GM12892 (cell line): ENCODE data around the gene COL4A6.

Source experiments
- DNase-seq: peaks from one replicate; pipeline ENCODE4 v3.0.0; 2011; ENCODE audit not compliant: insufficient read length
- FAIRE-seq: peaks from 2 replicates; lab custom pipeline; 2011; peaks lifted over from hg19 to GRCh38; lab: Jason Lieb, UNC
- POLR2A ChIP-seq: IDR thresholded peaks from 2 replicates; pipeline ENCODE4 v1.6.1; 2011; ENCODE audit warnings: low read depth, low read length, control low read depth
- POLR2AphosphoS5 ChIP-seq: IDR thresholded peaks from 2 replicates; pipeline ENCODE4 v1.6.1; 2011; ENCODE audit warnings: low read depth, low read length, control low read depth
- TAF1 ChIP-seq: IDR thresholded peaks from 2 replicates; pipeline ENCODE4 v1.6.1; 2011; ENCODE audit warnings: low read depth, mild to moderate bottlenecking, control low read depth, low read length, borderline replicate concordance

Gene COL4A6

GRCh38 chrX:108298165-108298602 is 140.0 kb downstream of the COL4A6 start:
- TF ChIP-seq TAF1 (no peak), POLR2A (no peak), POLR2AphosphoS5 (no peak)

DNA sequence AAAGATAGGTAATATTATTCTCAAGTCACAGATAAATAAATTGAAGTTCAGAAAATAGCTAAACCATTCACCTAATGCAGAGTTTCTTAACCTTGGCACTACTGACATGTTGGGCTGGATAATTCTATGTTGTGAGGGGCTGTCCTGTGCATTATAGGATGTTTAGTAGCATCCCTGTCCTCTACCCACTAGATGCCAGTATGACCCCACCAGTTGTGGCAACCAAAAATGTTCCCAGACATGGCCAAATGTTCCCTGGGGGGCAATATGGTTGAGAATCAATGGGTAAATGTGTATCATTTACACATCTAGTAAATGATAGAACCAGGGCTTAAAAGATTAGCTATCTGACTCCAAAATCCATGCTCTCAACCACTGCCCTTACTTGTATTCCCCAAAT is 140.9 kb downstream of the COL4A6 start:
- TF ChIP-seq POLR2A (no peak), TAF1 (no peak), POLR2AphosphoS5 (no peak)
- FAIRE-seq (no peak), DNase-seq (no peak)

More at GRCh38 chrX:108298165-108298602, 140.0 kb downstream of the COL4A6 start:
- DNase-seq (no peak), FAIRE-seq (no peak)

DNA sequence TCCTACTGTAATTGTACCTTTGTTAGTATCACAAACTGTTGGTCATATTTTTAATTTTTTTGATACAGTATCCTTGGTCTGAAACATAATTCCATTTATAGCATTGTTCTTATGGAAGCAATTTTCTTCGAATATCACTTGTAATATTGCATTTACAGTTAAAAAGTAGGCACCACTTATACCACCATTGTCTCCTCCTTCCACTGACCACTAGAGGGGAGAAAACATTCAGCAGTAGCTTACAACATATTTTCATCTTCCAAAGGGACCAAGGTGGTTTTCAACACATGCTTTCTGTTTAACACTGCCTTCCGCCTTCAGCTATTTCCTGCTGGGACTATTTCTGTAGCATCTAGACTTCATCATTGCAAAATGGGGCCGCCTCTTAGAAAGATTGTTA is 146.2 kb downstream of the COL4A6 start:
- DNase-seq: no peak
- no peak for FAIRE-seq
- TF ChIP-seq TAF1 (no peak), POLR2AphosphoS5 (no peak), POLR2A (no peak)

- no peak for FAIRE-seq
- no peak for TF ChIP-seq POLR2AphosphoS5
- no peak for DNase-seq
These were observed 152.3 kb downstream of the COL4A6 start for GRCh38 chrX:108285918-108286317.

GRCh38 chrX:108285356-108285755 is 152.9 kb downstream of the COL4A6 start:
- TF ChIP-seq POLR2AphosphoS5: no peak
- no peak for TF ChIP-seq POLR2A
- no peak for TF ChIP-seq TAF1
- DNase-seq (no peak), FAIRE-seq (no peak)

GRCh38 chrX:108275732-108276131 is 162.5 kb downstream of the COL4A6 start:
- FAIRE-seq: no peak
- no peak for TF ChIP-seq TAF1
- no peak for TF ChIP-seq POLR2AphosphoS5
- no peak for TF ChIP-seq POLR2A
- no peak for DNase-seq

DNA sequence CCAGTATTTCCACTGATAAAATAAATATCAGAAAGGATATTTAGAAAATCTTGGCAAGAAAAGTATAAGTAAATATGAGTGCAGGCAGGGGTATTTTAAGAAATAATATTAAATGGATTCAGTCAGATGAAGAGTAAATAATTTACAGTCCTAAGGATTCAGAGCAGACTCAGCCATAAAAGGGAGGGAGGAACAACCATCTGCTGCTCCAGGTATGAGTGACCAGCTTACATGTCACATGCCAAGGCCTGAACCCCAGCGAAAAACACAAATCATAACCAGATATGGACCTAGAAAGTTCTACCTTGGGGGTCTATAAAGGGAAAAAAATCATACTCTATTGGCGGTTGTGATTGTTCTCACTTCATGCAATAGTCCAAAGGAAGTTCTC is 166.8 kb downstream of the COL4A6 start:
- FAIRE-seq: no peak
- no peak for TF ChIP-seq TAF1
- no peak for TF ChIP-seq POLR2A
- no peak for TF ChIP-seq POLR2AphosphoS5
- DNase-seq: no peak

DNA sequence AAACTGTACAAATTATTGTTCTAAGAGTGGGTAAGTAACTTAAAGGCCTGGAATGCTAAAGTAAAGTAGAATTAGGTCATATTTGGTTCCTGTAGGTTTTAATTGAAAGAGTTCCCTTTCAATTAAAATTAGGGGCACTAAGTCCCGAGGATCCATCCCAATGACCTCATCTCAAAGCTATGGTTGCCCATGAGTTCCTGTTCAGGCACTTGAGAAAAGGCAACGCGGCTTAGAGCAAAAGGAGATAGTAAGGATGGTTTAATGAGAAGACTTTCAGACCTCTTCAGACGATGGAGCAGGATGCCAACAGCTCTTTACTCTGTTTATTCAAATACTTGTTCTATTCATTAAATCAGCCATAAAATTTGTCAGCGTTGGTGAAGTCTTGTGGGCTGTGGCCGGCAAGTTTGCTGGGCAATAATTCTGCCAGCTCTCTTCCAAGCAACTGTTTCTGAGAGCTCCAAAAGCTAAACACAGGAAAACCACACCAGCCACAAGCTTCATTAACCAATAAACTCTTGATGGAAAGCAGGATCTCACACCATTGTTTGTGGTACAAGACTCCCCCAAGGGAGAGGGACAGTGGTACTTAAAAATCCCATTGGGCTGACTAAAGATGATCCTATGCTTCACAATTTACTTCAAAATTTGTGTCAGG is 167.4 kb downstream of the COL4A6 start:
- DNase-seq: no peak
- TF ChIP-seq TAF1 (no peak), POLR2AphosphoS5 (no peak), POLR2A (no peak)
- FAIRE-seq: no peak

DNA sequence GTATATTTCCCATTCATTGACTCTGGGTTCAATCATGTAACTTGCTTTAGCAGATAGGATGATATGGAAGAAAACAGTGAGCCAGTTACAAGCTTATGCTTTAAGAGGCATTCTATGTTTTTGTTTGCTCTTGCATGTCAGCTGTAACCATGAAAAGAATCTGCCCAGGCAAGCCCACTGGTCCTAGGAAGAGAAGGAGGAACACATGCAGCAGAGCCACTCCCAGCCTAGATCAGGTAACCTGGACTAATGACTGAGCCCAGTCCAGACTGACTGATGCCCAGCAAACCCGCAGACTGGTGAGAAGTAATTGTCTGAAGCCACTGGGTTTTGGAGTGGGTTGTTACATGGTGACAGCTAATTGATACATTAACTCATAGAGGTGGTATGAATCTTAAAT is 167.9 kb downstream of the COL4A6 start:
- TF ChIP-seq POLR2A (no peak), POLR2AphosphoS5 (no peak), TAF1 (no peak)

GRCh38 chrX:108268434-108269080 is 169.7 kb downstream of the COL4A6 start:
- DNase-seq (no peak), FAIRE-seq (no peak)
- TF ChIP-seq POLR2A: no peak
- TF ChIP-seq POLR2AphosphoS5: no peak
- no peak for TF ChIP-seq TAF1

More for the DNA sequence above, 167.9 kb downstream of the COL4A6 start:
- FAIRE-seq (no peak), DNase-seq (no peak)

GRCh38 chrX:108267557-108267956 is 170.7 kb downstream of the COL4A6 start:
- DNase-seq (no peak), FAIRE-seq (no peak)
- TF ChIP-seq POLR2AphosphoS5 (no peak), POLR2A (no peak), TAF1 (no peak)

DNA sequence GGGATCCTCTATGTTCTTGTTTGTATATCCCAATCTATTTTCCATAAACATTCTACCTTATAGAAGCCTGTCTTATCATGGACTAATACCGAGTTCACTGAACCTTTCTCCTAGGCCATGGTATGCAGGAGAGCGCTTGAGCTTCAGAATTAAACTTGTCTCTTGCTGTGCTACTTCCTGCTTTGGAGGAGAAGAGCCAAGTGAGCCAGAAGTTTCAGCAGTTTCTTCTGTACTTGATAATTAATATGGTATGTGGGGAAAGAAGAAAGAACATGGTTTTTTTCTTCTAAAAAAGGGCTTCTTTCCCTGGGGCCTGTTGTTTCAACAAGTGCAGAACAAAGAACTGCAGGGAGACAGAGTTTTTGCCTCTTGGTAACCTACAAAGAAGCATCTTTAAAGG is 173.8 kb downstream of the COL4A6 start:
- no peak for TF ChIP-seq TAF1
- TF ChIP-seq POLR2AphosphoS5: no peak
- no peak for TF ChIP-seq POLR2A

More for the DNA sequence above, 173.8 kb downstream of the COL4A6 start:
- DNase-seq (no peak), FAIRE-seq (no peak)
